ENCODE data around the gene SRF.

GRCh38 chr6:43123461-43124314 lies 47.4 kb upstream of the SRF start:
- TF ChIP-seq CTCF (IDR thresholded peaks at IDR 0.05): no peak
- no peak for TF ChIP-seq POLR2A (IDR thresholded peaks at IDR 0.05)

All from prostate gland (tissue), 2 donors.